ENCODE data around the gene BCAP31. TPM values are rescaled to one million over a fixed set of nuclear protein-coding genes. Genes with fewer than 3 reads are reported as not detected.
"Not testable (repeated sequence)": the region's sequence is repeated elsewhere in the genome, so short reads cannot be mapped to it uniquely, and the experiment has no call there.

BCAP31 gene
- total RNA-seq, 1 experiment from 2014 or later = 523 TPM

DNA sequence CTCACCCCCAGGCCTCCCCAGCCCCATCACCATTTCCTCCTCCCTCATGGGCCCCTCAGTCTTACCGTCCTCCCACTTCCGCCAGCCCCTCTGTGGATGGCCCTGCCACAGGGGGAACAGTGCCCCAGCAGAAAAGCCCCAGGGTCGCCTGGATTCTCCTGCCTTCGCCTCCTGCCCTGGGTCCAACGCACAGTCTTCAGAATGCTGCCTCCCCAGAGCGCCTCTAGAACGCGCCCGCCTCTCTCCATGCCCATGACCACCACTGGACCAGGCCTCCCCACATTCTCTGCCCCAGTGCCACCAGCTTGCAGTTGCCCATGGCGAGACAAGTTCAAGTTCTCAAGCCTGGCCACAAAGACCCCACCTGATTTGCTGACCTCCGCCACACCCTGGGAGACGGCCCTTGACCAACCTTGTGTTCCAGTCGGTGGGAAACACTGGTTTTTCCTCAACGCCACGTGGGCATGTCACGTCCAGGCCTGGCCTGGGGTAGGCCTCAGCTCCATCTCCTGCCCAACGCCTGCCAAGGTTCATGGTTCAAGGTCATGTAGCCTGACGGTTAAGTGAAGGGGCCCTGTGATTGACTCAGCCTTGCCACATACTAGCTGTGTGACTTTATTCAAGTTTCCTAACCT, 39.2 kb upstream of the BCAP31 start:
- DNase-seq (ENCODE audit: low spot score) = no peak

DNA sequence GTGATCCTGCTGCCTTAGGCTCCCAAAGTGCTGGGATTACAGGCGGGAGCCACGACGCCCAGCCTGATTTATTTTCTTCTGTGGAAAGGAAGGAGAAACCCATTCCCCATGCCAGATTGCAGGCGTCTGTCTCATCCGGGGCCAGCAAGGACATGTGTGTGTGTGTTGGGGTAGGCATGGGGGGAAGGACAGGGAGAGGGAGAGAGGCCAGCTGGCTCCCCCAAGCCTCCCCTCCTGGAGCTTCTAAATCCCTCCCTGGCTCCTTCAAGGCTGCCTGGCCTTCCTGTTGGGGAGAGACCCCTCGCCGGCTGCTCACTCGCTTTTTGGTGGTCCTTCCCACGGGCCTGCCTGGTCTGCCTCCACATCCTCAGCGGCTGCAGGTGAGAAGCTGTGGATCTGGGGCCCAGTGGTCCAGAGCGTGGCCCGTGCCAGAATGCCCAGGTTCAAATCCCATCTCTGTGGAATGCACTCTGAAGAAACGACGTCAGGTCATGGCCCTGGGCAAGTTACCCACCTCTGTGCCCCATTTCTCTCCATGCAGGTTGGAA, 38.5 kb upstream of the BCAP31 start:
- DNase-seq (ENCODE audit: low spot score) = no peak

DNA sequence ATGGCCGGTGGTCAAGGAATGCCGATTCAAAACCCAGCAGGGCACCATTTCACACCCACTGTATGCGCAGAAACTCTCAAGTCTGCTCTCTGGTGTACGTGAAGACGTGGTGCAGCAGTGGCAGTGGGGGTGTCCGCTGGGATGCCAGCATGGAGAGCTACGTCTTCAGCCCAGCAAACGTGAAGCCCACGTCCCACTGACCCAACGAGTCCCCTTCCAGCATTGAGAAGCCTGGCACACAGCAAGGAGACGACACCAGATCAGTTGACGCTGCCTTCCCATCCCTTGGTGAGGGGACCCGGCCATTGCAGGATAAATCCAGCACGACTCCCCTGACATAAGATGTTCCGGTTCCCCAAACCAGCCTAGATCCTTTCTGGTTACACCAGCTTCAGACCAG, 37.7 kb upstream of the BCAP31 start:
- DNase-seq (ENCODE audit: low spot score) = no peak

GRCh38 chrX:153755136-153755535, 30.9 kb upstream of the BCAP31 start:
- DNase-seq (ENCODE audit: low spot score) = no peak

- no peak for DNase-seq (ENCODE audit: low spot score)
These were observed 26.1 kb upstream of the BCAP31 start for GRCh38 chrX:153750127-153750774.

- DNase-seq (ENCODE audit: low spot score) = not testable (repeated sequence)
These were observed 24.8 kb upstream of the BCAP31 start for GRCh38 chrX:153749017-153749416.

DNA sequence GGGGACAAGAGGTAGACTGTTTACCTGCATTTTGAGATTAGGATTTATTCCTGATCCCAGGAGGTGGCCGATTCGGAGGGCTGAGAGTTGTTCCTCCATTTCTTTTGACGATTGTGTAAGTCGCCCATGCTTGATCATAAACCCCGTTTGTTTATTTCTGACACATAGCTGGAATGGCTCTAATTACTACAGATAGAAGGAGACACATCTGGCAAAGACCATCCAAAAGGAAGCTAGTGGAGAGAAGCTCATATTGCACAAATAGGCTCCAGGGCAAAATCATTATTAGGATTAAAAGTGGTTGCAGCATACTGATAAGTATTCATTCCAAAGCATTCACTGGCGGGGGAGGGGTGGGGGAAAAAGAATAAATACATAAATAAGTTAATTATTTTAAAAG, 22.8 kb upstream of the BCAP31 start:
- not testable (repeated sequence) for DNase-seq (ENCODE audit: low spot score)

DNA sequence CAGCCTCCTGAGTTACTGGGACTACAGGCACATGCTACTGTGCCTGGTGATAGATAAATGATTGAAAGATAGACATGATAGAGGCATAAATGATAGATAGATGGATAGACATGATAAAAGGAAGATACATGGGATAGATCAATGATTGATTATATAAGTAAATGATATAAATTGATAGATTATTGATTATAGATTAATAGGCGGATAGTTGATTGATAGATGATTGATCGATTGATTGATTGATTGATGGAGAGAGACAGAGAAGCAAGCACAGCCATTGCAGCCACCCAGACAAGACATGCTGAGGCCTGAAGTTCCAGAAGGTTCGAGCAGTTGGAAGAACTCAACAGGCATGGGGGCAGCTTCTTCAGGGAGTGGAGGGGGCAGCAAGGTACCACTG, 22.2 kb upstream of the BCAP31 start:
- DNase-seq (ENCODE audit: low spot score) = no peak

DNA sequence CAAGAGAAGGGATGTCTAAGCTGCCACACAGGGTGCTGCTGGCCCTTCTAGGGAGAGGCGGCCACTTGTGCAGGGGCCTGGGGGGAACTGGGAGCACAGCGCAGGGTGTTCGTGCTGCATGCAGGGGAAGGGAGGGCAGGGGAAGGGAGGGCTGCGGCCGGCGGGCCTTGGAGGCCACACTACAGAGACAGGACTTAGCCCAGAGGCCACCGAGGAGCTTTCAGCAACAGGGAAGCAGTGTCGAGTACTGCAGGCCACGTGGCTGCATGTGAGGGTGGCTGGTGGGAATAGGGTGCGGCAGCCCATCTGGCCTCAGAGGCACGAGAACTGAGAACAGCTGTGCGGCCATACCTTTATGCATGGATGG, 20.9 kb upstream of the BCAP31 start:
- DNase-seq (ENCODE audit: low spot score) = not testable (repeated sequence)

DNA sequence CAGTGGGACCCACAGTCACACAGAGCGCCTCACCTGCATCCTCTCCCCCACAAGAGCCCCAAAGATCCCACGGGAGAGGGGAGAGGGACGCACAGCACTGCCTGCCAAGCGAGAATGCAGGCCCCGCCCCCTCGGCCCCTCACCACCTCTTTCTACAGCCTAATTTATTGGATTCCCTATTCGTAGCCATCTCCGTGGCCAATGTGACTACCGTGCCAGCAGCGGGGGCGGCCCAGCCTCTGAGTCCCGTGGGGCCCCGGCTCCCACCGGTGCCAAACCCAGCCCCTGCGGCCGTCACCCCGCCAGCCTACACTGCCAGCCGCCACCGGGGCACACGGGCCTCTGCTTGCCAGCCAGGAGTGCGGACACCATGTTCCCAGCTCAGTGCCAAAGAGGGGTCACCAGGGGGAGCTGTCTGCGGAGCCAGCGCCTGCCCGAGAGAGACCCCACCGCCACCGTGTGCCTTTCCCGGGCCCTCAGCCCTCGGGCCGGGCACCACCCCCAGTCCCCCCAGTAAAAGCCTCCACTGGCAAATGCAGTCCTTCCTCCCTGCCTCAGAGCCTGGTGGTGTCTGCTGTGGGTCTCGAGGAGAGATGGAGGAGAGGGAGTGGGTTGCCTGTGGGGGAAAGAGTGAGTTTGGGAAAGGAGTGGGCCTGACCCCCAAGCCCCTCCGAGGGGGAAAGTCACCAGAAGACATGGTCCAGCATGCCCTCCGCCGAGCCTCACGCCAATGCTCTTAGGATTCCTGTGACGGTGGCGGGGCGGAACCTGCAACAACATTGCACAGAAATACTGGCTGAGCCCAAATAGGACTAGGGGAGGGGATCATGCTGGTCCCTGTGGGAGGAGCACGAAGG, 20.3 kb upstream of the BCAP31 start:
- no peak for DNase-seq (ENCODE audit: low spot score)

- DNase-seq (ENCODE audit: low spot score) = not testable (repeated sequence)
These were observed 19.5 kb upstream of the BCAP31 start for GRCh38 chrX:153743468-153744209.

DNA sequence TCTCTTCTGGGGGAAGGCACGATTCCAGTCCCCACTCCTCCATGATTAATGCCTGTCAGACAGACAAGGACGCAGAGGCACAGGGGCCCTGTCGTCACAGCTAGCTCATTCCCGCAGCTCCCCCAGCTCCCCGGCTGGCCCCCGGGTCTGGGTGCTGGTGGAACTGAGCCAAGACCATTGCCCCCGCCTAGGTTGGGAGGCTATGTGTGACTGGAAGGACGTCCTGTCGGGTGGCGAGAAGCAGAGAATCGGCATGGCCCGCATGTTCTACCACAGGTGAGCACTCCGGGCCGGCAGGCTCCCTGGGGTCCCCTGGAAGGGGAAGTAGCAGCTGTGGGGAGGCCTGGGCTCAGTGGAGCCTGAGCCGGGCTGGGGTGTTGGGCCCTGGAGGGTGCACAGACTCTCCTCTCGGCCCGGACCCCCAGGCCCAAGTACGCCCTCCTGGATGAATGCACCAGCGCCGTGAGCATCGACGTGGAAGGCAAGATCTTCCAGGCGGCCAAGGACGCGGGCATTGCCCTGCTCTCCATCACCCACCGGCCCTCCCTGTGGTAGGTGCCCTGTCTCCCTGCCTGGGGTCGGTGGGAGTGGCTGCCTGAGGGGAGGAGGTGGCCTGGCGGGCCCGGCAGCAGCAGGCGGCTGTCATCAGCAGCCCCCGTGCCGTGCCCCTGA, 18.7 kb upstream of the BCAP31 start:
- not testable (repeated sequence) for DNase-seq (ENCODE audit: low spot score)

DNA sequence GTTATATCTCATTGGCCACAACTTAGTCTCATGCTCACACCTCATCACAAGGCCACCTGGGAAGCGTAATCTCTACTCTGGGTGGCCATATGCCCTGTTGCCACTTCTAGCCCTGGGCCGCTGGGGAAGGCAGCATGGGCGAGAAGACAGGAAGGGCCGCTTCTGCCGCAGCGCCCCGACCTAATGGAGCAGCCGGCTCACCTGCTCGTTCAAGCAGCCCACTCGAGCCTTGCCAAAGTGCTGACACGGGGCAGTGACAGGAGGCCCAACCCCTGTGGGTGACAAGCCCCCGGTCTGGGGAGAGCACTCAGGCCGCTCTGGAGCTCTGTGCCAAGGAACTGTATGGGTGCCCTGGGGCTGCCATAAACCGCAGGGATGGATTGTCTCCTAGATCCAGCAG, 17.9 kb upstream of the BCAP31 start:
- not testable (repeated sequence) for DNase-seq (ENCODE audit: low spot score)

DNA sequence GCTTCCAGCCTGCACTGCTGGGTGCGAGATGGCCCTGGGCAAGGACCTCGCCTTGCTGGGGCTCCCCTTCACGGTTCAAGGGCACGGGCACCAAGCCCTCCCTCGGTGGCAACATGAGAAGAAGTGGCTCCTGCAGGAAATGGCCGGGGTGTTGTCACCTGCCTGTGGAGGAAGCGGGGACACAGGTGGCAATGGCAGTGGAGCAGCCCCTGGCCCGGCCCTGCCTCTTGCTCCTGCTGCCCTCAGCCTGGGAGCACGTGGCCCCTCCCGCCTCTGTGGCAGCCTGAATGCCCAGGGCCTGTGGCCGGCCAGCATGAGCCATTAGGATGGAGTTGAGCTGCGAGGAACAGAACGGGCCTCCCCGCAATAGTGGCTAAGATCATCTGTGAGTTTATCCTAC, 17.3 kb upstream of the BCAP31 start:
- DNase-seq (ENCODE audit: low spot score) = no peak

DNA sequence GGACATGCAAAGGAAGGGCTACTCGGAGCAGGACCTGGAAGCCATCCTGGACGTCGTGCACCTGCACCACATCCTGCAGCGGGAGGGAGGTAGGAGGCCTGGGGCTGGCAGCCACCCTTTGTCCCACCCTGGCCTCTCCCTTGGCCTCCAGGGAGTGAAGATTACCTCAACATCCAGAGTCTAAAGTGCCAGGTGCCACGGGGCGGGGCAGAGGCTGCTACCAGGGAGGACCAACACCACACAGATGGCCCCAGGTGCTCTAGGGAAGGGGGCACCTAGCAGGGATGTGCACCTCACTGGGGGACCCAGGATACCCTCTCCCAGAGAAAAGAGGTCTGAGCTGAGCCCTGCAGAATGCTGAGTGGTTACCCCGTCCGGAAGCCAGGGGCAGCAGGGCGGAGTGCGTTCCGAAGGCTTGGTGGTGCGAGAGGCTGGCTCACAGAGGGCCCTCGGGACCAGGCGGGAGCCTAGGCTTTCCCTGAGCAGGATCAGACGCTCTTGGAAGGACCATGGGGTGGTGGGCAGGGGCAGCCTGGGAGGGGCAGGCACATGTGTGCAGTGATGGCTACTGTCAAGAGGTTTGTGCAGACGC, 16.5 kb upstream of the BCAP31 start:
- no peak for DNase-seq (ENCODE audit: low spot score)

DNA sequence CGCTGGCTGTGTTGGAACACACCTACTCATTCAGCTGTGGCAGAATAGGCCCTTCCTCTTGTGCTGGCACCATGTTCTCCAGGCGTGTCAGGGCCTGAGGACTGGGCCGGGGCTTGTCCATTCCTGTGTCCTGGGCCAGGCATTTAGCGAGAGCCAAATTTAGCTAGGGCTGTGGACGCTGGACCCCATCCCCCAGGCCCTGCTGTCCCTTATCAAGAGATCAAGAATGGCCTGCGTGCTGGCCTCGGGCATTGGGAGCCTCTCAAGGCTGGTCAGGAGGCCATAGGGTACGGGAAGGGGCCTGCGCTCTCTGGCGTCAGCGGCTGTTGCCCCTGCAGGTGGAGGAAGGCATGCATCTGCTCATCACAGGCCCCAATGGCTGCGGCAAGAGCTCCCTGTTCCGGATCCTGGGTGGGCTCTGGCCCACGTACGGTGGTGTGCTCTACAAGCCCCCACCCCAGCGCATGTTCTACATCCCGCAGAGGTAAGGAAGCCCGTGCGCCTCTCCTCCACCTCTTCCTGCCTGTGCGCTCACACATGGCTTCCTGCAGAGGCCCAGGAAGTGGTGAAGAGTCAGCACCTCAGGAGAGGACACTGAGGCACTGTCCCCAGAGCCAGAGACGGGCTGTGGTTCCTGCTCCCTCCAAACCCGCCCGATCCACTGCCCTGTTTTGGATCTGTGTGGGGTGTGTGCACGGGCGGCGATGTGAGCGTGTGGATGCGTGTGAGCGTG, 15.7 kb upstream of the BCAP31 start:
- DNase-seq (ENCODE audit: low spot score) = no peak

DNA sequence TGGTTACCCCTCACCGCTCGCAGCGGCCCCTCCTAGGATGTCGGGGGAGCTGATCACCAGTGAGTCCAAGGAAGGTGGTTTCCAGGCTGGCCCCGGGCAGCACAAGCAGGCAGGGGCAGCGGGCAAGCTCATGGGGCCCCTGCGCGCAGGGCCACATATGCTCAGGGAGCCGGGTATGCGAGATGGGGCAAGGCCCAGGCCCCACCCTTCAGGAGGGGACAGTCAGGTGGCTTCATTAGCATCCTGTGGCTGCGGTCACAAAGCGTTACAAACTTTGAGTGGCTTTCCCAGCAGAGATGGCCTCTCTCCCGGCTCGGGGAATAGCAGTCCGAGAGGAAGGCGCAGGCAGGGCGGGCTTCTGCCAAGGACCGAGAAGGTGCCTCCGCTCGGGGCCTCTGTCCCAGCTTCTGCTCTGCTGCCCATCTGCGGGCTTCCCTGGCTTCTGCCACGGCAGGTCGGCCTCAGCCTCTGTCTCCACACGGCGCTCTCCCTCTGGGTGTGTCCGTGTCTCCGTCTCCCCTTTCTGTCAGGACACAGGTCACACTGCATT, 13.9 kb upstream of the BCAP31 start:
- DNase-seq (ENCODE audit: low spot score) = no peak

- no peak for DNase-seq (ENCODE audit: low spot score)
These were observed 12.8 kb upstream of the BCAP31 start for GRCh38 chrX:153736871-153737441.

DNA sequence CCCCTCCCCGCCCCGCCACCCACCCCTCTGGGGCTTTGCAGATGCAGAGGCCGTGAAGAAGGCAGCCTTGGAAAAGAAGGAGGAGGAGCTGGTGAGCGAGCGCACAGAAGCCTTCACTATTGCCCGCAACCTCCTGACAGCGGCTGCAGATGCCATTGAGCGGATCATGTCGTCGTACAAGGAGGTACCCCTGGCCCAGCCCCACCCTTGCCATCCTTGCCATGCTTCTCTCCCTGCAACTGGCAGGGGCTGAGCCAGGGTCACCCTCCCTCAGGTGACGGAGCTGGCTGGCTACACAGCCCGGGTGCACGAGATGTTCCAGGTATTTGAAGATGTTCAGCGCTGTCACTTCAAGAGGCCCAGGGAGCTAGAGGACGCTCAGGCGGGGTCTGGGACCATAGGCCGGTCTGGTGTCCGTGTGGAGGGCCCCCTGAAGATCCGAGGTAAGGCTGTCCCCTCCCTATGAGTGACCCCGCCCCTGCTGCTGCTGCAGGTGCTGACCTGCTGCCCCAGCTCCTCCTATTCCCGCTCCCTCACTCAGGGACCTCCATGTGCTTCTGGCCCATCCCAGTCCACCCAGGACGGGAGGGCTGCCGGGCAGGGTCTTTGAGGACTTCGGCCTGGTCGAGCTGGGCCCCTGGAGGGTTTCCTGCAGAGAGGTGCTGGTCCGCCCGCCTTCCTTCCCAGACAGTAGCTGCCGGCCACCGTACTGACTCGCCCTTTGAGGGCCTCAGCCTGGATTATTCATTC, 12.1 kb upstream of the BCAP31 start:
- DNase-seq (ENCODE audit: low spot score) = no peak
